Heart left ventricle (tissue), 13 donors: ENCODE results near the gene ERGIC1.

ENCODE experiments used
- CTCF ChIP-seq, 12 donors: fragments of 200-600 bp; sonication (generic) in 4 of 12; IDR thresholded peaks; one replicate each; pipeline versions ENCODE4 v1.5.0 to v1.8.0; 2018 to 2022; ENCODE audit warnings: antibody characterized with exemption in 12 of 12, mild to moderate bottlenecking in 5 of 12
- POLR2A ChIP-seq, 2 donors: fragments of 450-650 bp; IDR thresholded peaks; one replicate each; pipeline ENCODE4 v1.6.1; 2017; ENCODE audit warnings: antibody characterized with exemption in 2 of 2, mild to moderate bottlenecking in 2 of 2, moderate library complexity in 2 of 2
- donor health status: ischemic (EF 13 %, LVEDD 7.1; RV severe dilation, severe dysfunction).
- donor health status: DM: no; HTN: yes; CAD: no.
- donor health status: DM: no; HTN: no; CAD: no.
- donor health status: ischemic (EF 25% LVEDD 6.9; RV normal size, moderate dysfunction).
- donor health status: ischemic (EF 25% LVEDD 5.7; RV mildly dilated, moderate dysfunction).
- donor health status: ischemic (EF 35%, LVEDD 5.7; RV mildly dilated, moderate dysfunction).
- donor health status: nonischemic (EF 11% LVEDD 7.7; RV severe dilation, severe dysfunction).
- donor health status: DM: yes; HTN: yes; CAD: no.
- donor health status: PGD.
- donor health status: ischemic (EF 29% LVEDD 5.4; RV normal size, mild dysfunction).
- donor health status: nonischemic (EF 23%, LVEDD 6.1; RV moderate dilation, normal function).

GRCh38 chr5:172979778-172980177, 145.7 kb downstream of the ERGIC1 start:
- TF ChIP-seq POLR2A (IDR thresholded peaks at IDR 0.05), result no peak
- TF ChIP-seq CTCF (IDR thresholded peaks at IDR 0.05), result no peak
